ENCODE results near the gene MYMX.

DNA sequence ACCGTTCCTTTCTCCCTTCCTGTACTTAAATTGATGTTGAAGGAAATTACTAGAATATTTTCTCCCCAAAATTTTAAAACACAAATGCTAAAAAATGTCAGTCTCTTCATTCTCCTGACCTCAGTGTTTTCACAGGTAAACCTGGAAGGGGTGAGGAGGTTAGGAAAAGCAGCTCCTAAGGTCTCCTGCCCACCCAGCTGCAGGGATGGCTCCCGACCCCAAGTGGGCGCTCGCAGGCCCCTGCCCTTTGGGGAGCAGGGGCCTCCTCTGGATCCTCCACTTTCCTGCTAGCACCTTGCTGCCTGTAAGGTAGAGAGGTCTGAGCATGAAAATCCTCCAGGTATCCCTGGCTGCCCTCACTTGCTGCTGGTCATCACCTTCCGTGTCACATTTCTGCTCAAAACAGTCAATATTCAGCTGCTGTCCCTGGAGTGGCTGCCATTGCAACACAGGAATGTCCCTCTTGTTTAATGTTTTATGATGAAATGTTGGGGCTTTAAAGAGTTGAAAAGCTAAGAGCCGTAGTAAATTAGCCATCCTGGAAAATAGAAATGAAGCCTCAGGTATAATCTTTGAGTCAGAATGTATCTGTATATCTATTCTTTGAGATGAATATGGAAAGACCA lies 19.3 kb downstream of the MYMX start:
- TF ChIP-seq CTCF (IDR thresholded peaks at IDR 0.05; ENCODE audit: low read depth, low read length, poor library complexity, severe bottlenecking) (no peak), EZH2phosphoT487 (IDR thresholded peaks at IDR 0.05; ENCODE audit: borderline replicate concordance, low read length) (no peak)

Measured in DOHH2 (cell line).